ENCODE results near the gene STX3. TPM values are rescaled to one million over a fixed set of nuclear protein-coding genes. Genes with fewer than 3 reads are reported as not detected.

STX3 gene
- total RNA-seq, 1 experiment from 2014 or later = 20.4 TPM

- no peaks in the 10 kb centered on the region for H3K27me3 ChIP-seq (ENCODE audit: insufficient read depth, low read length)
- H3K4me3 ChIP-seq (replicated peaks in 1 of 2; ENCODE audit: low read depth in 1 of 2, low read length in 2 of 2) = no peak overlapping the region
- CTCF ChIA-PET = no interaction called here
- H3K4me1 ChIP-seq (ENCODE audit: control insufficient read depth in 1 of 2, insufficient read depth in 2 of 2, low read length in 2 of 2) = no peaks in the 10 kb centered on the region
- POLR2A ChIA-PET = no interaction called here
- no peaks in the 10 kb centered on the region for H3K36me3 ChIP-seq (ENCODE audit: control insufficient read depth in 1 of 2, insufficient read depth in 2 of 2, low read length in 2 of 2)
- ATAC-seq (no peak), DNase-seq (ENCODE audit: low read depth, low spot score) (no peak)
- RAD21 ChIA-PET (ENCODE audit: low non-redundant PET in 1 of 2, low total read pairs in 2 of 2, uncharacterized antibody in 2 of 2, unreplicated experiment in 2 of 2) = no interaction called here
- H3K79me2 ChIP-seq (ENCODE audit: insufficient read depth, low read length) = no peaks in the 10 kb centered on the region
- no peak overlapping the region for H3K27ac ChIP-seq (ENCODE audit: low read depth, low read length)
- H3K9ac ChIP-seq (ENCODE audit: low read length) = no peak overlapping the region
- H4K20me1 ChIP-seq (ENCODE audit: insufficient read depth) = no peaks in the 10 kb centered on the region
- no peaks in the 10 kb centered on the region for H3K9me2 ChIP-seq (ENCODE audit: insufficient read depth)
- H2AFZ ChIP-seq (ENCODE audit: low read depth, low read length, poor library complexity, severe bottlenecking) = no peak overlapping the region
- no TSS peak for BruUV-seq (replicated peaks)
- no peak overlapping the region for H3K4me2 ChIP-seq (ENCODE audit: low read length)
- intact Hi-C loops (cut with micrococcal nuclease) = no loop called here
- TF ChIP-seq, protein P1, sequence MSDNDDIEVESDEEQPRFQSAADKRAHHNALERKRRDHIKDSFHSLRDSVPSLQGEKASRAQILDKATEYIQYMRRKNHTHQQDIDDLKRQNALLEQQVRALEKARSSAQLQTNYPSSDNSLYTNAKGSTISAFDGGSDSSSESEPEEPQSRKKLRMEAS (IDR thresholded peaks at IDR 0.05) = no peak
- TF ChIP-seq REST (IDR thresholded peaks at IDR 0.05; ENCODE audit: low read depth) (no peak), RAD21 (IDR thresholded peaks at IDR 0.05; ENCODE audit: low read depth) (no peak), EZH2 (IDR thresholded peaks at IDR 0.05) (no peak), YY1 (IDR thresholded peaks at IDR 0.05; ENCODE audit: extremely low read depth, insufficient replicate concordance, low read depth, low read length) (no peak), CBX3 (IDR thresholded peaks at IDR 0.05; ENCODE audit: low read depth) (no peak), ELF1 (IDR thresholded peaks at IDR 0.05; ENCODE audit: borderline replicate concordance, low read depth) (no peak), CEBPB (IDR thresholded peaks at IDR 0.05; ENCODE audit: low read depth) (no peak), EGR1 (IDR thresholded peaks at IDR 0.05; ENCODE audit: low read depth) (no peak), JUND (IDR thresholded peaks at IDR 0.05) (no peak), FOSL1 (IDR thresholded peaks at IDR 0.05; ENCODE audit: low read depth) (no peak), SIN3A (IDR thresholded peaks at IDR 0.05; ENCODE audit: low read depth) (no peak), EZH2phosphoT487 (IDR thresholded peaks at IDR 0.05; ENCODE audit: borderline replicate concordance) (no peak), POLR2AphosphoS5 (IDR thresholded peaks at IDR 0.05; ENCODE audit: low read depth, low read length) (no peak), SRF (IDR thresholded peaks at IDR 0.05; ENCODE audit: low read depth) (no peak), POLR2A (IDR thresholded peaks at IDR 0.05; ENCODE audit: borderline replicate concordance, extremely low read depth, insufficient read depth, insufficient read length) (no peak)
- TF ChIP-seq, protein P2, sequence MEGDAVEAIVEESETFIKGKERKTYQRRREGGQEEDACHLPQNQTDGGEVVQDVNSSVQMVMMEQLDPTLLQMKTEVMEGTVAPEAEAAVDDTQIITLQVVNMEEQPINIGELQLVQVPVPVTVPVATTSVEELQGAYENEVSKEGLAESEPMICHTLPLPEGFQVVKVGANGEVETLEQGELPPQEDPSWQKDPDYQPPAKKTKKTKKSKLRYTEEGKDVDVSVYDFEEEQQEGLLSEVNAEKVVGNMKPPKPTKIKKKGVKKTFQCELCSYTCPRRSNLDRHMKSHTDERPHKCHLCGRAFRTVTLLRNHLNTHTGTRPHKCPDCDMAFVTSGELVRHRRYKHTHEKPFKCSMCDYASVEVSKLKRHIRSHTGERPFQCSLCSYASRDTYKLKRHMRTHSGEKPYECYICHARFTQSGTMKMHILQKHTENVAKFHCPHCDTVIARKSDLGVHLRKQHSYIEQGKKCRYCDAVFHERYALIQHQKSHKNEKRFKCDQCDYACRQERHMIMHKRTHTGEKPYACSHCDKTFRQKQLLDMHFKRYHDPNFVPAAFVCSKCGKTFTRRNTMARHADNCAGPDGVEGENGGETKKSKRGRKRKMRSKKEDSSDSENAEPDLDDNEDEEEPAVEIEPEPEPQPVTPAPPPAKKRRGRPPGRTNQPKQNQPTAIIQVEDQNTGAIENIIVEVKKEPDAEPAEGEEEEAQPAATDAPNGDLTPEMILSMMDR (IDR thresholded peaks at IDR 0.05 in 2 of 3, conservative IDR thresholded peaks at IDR 0.05 in 1 of 3; ENCODE audit: borderline replicate concordance in 1 of 3, insufficient read depth in 1 of 3, low read depth in 2 of 3, low read length in 2 of 3) = no peak
- H3K9me3 ChIP-seq (ENCODE audit: control insufficient read depth in 1 of 2, insufficient read depth in 1 of 2, low read depth in 1 of 2, low read length in 2 of 2) = no peaks in the 10 kb centered on the region
Measured at GRCh38 chr11:59719556-59719955, 35.6 kb upstream of the STX3 start.
